ENCODE results near the gene KIAA0319L.
A peak's percentile ranks its signal among the peaks of the same experiment; 100 is the strongest.
"Not testable (repeated sequence)": the region's sequence is repeated elsewhere in the genome, so short reads cannot be mapped to it uniquely, and the experiment has no call there.

Gene KIAA0319L

DNA sequence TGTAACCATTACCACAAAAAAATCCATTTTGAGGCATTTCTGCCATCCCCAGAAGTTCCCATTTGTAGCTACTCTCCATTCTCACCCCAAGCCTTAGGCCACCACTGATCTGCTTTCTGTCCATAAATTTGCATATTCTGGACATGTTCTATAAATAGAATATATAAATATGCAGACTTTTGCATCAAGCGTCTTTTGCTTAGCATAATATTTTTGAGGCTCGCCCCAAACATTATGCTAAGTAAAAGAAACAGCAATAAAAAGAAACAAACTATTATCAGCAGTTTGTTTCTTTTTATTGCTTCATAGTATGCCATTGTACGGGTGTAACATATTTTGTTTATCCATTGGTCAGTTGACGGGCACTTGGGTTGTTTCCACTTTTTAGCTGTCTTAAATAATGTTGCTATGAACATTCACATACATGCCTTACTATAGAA lies 23.8 kb upstream of the KIAA0319L start:
- no peak for DNase-seq

DNA sequence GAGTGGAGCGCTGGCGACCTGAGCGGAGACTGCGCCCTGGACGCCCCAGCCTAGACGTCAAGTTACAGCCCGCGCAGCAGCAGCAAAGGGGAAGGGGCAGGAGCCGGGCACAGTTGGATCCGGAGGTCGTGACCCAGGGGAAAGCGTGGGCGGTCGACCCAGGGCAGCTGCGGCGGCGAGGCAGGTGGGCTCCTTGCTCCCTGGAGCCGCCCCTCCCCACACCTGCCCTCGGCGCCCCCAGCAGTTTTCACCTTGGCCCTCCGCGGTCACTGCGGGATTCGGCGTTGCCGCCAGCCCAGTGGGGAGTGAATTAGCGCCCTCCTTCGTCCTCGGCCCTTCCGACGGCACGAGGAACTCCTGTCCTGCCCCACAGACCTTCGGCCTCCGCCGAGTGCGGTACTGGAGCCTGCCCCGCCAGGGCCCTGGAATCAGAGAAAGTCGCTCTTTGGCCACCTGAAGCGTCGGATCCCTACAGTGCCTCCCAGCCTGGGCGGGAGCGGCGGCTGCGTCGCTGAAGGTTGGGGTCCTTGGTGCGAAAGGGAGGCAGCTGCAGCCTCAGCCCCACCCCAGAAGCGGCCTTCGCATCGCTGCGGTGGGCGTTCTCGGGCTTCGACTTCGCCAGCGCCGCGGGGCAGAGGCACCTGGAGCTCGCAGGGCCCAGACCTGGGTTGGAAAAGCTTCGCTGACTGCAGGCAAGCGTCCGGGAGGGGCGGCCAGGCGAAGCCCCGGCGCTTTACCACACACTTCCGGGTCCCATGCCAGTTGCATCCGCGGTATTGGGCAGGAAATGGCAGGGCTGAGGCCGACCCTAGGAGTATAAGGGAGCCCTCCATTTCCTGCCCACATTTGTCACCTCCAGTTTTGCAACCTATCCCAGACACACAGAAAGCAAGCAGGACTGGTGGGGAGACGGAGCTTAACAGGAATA lies 20.1 kb upstream of the KIAA0319L start:
- peak; percentile 61 for DNase-seq

- not testable (repeated sequence) for DNase-seq
Observed at GRCh38 chr1:35576766-35577070, 19.5 kb upstream of the KIAA0319L start.

GRCh38 chr1:35576061-35576765 lies 19.0 kb upstream of the KIAA0319L start:
- no peak for DNase-seq

- no peak for DNase-seq
Observed at GRCh38 chr1:35575416-35575958, 18.3 kb upstream of the KIAA0319L start.

GRCh38 chr1:35574655-35575415 lies 17.6 kb upstream of the KIAA0319L start:
- no peak for DNase-seq

DNA sequence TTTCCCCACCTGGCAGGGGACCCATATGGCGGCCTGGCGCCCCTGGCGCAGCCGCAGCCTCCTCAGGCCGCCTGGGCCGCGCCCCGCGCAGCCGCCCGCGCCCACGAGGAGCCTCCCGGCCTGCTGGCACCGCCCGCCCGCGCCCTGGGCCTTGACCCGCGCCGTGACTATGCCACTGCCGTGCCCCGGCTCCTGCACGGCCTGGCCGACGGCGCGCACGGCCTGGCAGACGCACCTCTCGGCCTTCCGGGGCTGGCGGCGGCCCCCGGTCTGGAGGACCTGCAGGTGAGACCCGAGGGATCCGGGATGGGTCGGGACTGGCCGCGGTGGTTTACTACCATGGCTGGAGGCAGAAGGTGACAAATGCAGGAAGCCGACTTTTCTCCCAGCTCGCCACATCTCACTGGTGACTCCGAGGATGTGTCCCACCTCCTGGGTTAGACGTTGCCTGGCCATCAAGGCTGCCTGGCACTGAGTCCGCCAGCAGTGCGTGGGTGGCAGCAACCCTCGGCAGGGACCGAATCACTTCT lies 17.0 kb upstream of the KIAA0319L start:
- DNase-seq, result no peak

DNA sequence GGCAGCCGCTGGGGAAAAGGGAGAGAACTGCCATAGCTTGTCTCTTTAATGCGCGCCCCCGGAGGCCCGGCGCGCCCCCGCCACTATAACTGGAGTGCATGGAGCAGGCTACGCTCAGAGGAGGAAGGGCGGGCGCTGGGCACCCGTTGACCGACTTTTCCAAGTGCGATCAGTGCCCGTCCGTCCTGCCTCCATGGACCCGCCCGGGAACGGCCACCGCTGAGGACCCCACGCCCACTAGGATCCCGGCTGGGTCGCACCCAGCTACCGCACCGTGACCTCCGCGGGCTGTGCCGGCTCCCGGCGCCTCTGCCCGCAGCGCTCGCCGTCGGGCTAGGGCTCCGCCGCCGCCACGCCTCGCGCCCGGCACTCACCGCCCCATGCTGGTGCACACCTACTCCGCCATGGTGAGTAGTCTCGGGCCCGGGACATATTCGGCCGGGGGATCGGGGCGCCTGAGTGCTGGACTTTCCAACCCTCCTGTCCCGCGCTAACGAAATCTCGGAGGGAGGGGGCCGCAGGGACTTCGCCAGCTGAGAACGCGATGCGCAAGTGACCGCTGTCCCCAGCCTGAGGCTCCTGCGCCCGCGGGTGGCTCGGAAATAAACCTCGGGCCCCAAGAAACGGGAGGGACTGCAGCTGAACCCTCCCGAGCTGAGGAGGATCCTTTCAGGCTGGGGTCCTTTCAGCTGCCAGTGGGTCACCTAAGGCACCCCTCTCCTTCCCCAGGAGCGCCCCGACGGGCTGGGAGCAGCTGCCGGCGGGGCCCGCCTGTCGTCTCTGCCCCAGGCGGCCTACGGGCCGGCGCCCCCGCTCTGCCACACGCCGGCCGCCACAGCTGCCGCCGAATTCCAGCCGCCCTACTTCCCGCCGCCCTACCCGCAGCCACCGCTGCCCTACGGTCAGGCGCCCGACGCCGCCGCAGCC lies 16.3 kb upstream of the KIAA0319L start, which contains the start of gene TFAP2E:
TSS of gene TFAP2E (plus strand) at position 117 of the 927 bp plus-strand sequence. CDS start at position 381, 264 bp downstream.
- no peak for DNase-seq

DNA sequence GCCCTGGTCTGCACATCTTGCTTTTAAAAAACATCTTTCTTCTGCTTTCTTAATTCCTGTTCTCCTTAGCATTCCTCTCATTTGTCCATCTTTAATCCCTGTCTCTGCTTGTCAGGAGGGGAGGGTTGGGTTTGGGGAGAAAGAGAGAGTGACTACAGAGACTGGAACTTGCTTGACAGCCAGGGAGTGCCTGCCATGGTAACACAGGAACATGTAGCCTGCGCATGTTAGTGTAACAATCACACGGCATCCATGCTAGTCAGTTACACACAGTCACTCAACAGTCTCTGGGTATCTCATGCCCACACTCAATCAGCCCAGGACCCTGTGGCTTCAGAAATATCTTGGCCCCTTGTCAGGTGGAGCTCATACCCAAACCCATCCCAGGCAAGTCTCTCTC lies 15.1 kb upstream of the KIAA0319L start:
- no peak for DNase-seq

DNA sequence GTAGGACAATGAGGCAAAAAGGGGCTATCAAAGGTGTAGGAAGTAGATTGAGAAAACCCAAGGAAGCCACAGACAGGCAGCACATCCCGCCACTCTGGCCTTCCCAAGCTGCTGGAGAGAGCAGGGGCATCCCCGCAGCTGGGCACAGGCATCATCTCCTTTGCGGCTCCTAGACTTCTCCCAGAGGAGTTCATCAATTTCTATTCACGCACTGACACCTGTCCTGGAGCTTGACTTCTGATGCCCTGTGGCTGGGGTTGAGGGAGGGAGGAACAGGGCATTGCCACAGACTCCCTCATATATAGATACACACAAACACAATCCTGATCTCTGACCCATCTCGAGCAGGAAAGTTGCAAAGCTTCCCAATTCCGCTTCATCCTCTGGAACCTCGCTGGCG lies 14.1 kb upstream of the KIAA0319L start:
- no peak for DNase-seq

- DNase-seq, result no peak
Observed at GRCh38 chr1:35570589-35571137, 13.5 kb upstream of the KIAA0319L start.

GRCh38 chr1:35569936-35570335 lies 12.7 kb upstream of the KIAA0319L start:
- DNase-seq, result no peak

- peak; percentile 56 for DNase-seq
Observed at GRCh38 chr1:35568975-35569395, 11.8 kb upstream of the KIAA0319L start.

GRCh38 chr1:35567947-35568558 lies 10.8 kb upstream of the KIAA0319L start:
- no peak for DNase-seq

DNA sequence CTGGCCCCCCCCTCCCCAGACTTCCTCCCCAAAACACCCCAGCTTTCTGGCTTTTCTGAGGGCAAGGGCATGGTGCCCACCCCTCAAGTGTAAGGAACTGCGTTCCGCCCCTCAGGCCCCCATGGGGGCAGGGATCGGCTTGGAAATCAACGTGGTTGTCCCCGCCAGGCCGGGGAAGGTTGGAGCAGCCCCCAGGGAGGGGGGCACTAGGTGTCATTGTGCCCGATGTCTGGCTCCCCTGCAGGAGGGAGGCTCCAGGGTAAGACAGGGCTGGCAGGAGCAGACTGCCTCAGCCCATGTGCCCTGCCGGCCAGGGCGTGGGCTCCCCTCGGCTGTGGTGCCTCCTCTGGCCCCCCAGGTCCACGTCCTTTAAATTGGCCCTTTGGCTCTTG lies 8.5 kb upstream of the KIAA0319L start:
- DNase-seq, result no peak

DNA sequence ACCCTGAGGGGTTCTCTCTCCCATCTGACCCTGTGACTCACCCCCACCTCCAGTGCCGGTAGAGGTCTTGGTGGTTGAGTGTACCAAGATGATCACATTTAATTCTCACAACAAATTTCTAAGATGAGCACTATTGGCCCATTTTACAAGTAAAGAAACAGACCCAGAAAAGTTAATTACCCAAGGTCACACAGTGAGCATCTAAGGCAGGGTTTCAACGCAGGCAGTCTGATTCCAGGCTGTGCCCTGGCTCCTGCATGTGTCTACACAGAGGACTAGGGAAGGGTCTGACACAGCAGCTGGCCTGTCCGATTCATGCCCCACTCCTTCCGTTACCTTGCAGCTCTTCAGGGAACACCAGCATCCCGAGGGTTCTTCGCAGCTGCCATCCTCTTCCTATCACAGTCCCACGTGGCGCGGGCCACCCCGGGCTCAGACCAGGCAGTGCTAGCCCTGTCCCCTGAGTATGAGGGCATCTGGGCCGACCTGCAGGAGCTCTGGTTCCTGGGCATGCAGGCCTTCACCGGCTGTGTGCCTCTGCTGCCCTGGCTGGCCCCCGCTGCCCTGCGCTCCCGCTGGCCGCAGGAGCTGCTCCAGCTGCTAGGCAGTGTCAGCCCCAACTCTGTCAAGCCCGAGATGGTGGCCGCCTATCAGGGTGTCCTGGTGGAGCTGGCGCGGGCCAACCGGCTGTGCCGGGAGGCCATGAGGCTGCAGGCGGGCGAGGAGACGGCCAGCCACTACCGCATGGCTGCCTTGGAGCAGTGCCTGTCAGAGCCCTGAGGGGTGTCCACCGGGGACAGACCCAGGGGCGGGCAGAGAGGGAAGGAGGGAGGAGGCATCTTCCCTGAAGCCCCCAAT lies 7.9 kb upstream of the KIAA0319L start:
- DNase-seq, result no peak

- peak; percentile 68 for DNase-seq
Observed at GRCh38 chr1:35564037-35564883, 7.1 kb upstream of the KIAA0319L start.

DNA sequence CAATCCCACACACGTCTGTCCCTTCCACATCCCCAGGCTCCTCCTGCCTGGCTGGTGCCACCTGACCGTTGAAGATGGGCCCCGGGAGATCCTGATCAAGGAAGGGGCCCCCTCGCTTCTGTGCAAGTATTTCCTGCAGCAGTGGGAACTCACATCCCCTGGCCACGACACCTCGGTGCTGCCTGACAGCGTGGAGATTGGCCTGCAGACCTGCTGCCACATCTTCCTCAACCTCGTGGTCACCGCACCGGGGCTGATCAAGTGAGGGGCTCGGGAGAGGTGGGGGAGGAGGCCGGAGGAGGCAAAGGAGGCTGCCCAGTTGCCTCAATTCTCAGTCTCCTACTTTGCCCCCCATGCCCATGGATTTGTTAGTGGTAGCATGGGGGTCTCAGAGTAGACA lies 6.0 kb upstream of the KIAA0319L start:
- DNase-seq, result no peak
